HEK293 (cell line): Measurements from ENCODE around the gene HOGA1.

ENCODE experiments used
- CTCF ChIA-PET: fragments of 350-600 bp; formaldehyde crosslinking; extraction: SDS; loops from one replicate; lab custom pipeline; 2021; ENCODE audit warnings: antibody characterized with exemption; lab: Yijun Ruan, JAX
- POLR2A ChIA-PET: fragments of 300-600 bp; formaldehyde crosslinking; extraction: SDS; loops from one replicate; lab custom pipeline; 2020; ENCODE audit warnings: antibody characterized with exemption, inconsistent platforms; lab: Yijun Ruan, JAX
- H3K27ac ChIP-seq: fragments of 200-500 bp; sonication (Bioruptor generic); 2 replicates; pipeline ENCODE4 v1.5.1; 2014; ENCODE audit warnings: low read depth, low read length, control low read depth, inconsistent platforms; ENCODE audit errors: extremely low read depth
- H3K36me3 ChIP-seq, 2 experiments: fragments of 200-500 bp in 1 of 2; sonication (Bioruptor generic) in 1 of 2; 1 replicate in 1 of 2; 2 replicates in 1 of 2; pipeline ENCODE4 v1.5.1; 2014 to 2017; ENCODE audit warnings: inconsistent platforms in 2 of 2, low read length in 2 of 2; ENCODE audit not compliant: control insufficient read depth in 2 of 2, insufficient read depth in 1 of 2
- H3K4me1 ChIP-seq: fragments of 200-500 bp; sonication (Bioruptor generic); 2 replicates; pipeline ENCODE4 v1.5.1; 2014; ENCODE audit warnings: mild to moderate bottlenecking, low read length, inconsistent platforms; ENCODE audit not compliant: control insufficient read depth, insufficient read depth
- H3K4me3 ChIP-seq: 2 replicates; pipeline ENCODE4 v1.5.1; 2011; ENCODE audit warnings: low read depth, mild to moderate bottlenecking, control low read depth, low read length, moderate library complexity
- H3K9me3 ChIP-seq: fragments of 200-500 bp; sonication (Bioruptor generic); 2 replicates; pipeline ENCODE4 v1.5.1; 2014; ENCODE audit warnings: low read depth, low read length, inconsistent platforms; ENCODE audit not compliant: control insufficient read depth, insufficient read depth
- AEBP2 ChIP-seq: fragments of 450-650 bp; formaldehyde crosslinking; IDR thresholded peaks from 2 replicates; pipeline ENCODE4 v1.5.1; 2016; ENCODE audit warnings: missing biosample characterization, missing genetic modification characterization, borderline replicate concordance
- ATF2 ChIP-seq: fragments of 450-650 bp; formaldehyde crosslinking; IDR thresholded peaks from 2 replicates; pipeline ENCODE4 v1.5.1; 2016; ENCODE audit warnings: missing biosample characterization, missing genetic modification characterization, low read depth
- HOXA7 ChIP-seq: sonication (generic); formaldehyde crosslinking; IDR thresholded peaks from 2 replicates; pipeline ENCODE4 v1.8.1; 2022; ENCODE audit warnings: missing genetic modification reagents, borderline replicate concordance
- PBX3 ChIP-seq: sonication (generic); formaldehyde crosslinking; IDR thresholded peaks from 2 replicates; pipeline ENCODE4 v1.8.1; 2022; ENCODE audit warnings: mild to moderate bottlenecking, moderate library complexity, missing genetic modification reagents
- RBAK ChIP-seq: fragments of 450-650 bp; formaldehyde crosslinking; IDR thresholded peaks from 2 replicates; pipeline ENCODE4 v1.5.1; 2016; ENCODE audit warnings: missing biosample characterization, missing genetic modification characterization
- ZBTB21 ChIP-seq: fragments of 450-650 bp; formaldehyde crosslinking; IDR thresholded peaks from 2 replicates; pipeline ENCODE4 v1.5.1; 2017; ENCODE audit warnings: missing biosample characterization, missing genetic modification characterization
- ZBTB44 ChIP-seq: fragments of 450-650 bp; IDR thresholded peaks from 2 replicates; pipeline ENCODE4 v1.5.1; 2018; ENCODE audit warnings: missing biosample characterization, mild to moderate bottlenecking, missing genetic modification characterization
- ZIC2 ChIP-seq: fragments of 450-650 bp; formaldehyde crosslinking; IDR thresholded peaks from 2 replicates; pipeline ENCODE4 v1.5.1; 2016; ENCODE audit warnings: missing biosample characterization, missing genetic modification characterization
- ZNF114 ChIP-seq: fragments of 450-650 bp; formaldehyde crosslinking; IDR thresholded peaks from 2 replicates; pipeline ENCODE4 v1.5.0; 2017; ENCODE audit warnings: missing biosample characterization, missing genetic modification characterization
- ZNF121 ChIP-seq: fragments of 450-650 bp; formaldehyde crosslinking; IDR thresholded peaks from 2 replicates; pipeline ENCODE4 v1.5.1; 2016; ENCODE audit warnings: missing biosample characterization, missing genetic modification characterization
- ZNF2 ChIP-seq: fragments of 450-650 bp; formaldehyde crosslinking; IDR thresholded peaks from 2 replicates; pipeline ENCODE4 v1.5.1; 2016; ENCODE audit warnings: missing biosample characterization, missing genetic modification characterization
- TF ChIP-seq, protein P1 (sequence below): fragments of 450-650 bp; formaldehyde crosslinking; IDR thresholded peaks from 2 replicates; pipeline ENCODE4 v1.5.1; 2016; ENCODE audit warnings: missing biosample characterization, missing genetic modification characterization
- TF ChIP-seq, protein P2 (sequence below): fragments of 450-650 bp; formaldehyde crosslinking; optimal IDR thresholded peaks from 2 replicates; pipeline ENCODE3; 2016; ENCODE audit warnings: missing biosample characterization, mild to moderate bottlenecking, missing genetic modification characterization

HOGA1 gene

DNA sequence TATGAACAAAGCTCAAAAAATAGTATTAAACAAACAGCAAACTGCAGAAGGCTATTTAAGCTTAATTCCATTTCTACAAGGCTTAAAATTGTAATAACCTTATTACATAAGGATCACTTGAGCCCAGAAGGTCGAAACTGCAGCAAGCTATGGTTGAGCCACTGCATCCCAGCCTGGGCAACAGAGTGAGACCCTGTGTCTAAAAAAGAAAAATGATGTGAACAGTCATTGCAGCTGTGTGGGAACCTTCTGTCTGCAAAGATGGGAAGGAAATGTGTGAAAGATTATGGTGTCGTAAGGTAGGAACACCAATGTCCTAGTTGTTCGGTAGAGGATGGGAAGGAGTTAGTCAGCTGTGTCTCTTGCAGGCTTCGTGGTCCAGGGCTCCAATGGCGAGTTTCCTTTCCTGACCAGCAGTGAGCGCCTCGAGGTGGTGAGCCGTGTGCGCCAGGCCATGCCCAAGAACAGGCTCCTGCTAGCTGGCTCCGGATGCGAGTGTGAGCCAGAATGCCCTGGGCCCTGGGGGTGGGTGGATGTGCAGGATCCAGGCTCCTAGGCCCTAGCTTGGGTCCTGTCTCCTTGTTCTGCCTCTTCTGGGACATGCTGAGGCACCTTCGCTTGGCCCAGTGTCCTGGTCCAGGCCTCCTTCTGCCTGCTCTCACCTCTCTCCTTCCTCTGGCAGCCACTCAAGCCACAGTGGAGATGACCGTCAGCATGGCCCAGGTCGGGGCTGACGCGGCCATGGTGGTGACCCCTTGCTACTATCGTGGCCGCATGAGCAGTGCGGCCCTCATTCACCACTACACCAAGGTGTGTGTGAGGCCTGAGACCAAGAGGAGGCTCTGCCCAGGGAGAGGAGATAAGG lies 14.4 kb downstream of the HOGA1 start:
- CTCF ChIA-PET: interaction anchor here (1.0 to 1.2 kb wide), 2 partner anchors 14 to 26 kb away, joined by 3 read pairs; partner anchors contain the start of gene ANKRD2
- Histone ChIP-seq H3K4me3 (no peak overlapping the region), H3K36me3 (no peaks in the 10 kb centered on the region), H3K4me1 (no peaks in the 10 kb centered on the region), H3K27ac (no peak overlapping the region), H3K9me3 (no peaks in the 10 kb centered on the region)
- POLR2A ChIA-PET: interaction anchor here (0.9 kb wide), 1 partner anchor 14 kb away, joined by 3 read pairs; the partner anchor contains the start of gene HOGA1
- TF ChIP-seq AEBP2 (tag by site-specific recombination): no peak
- TF ChIP-seq ZNF121 (tag by site-specific recombination): peak; percentile 55

- Histone ChIP-seq H3K27ac (no peak overlapping the region), H3K4me1 (no peaks in the 10 kb centered on the region), H3K4me3 (no peak overlapping the region), H3K36me3 (no peaks in the 10 kb centered on the region), H3K9me3 (no peaks in the 10 kb centered on the region)
- CTCF ChIA-PET: no interaction called here
- POLR2A ChIA-PET: interaction anchor here (0.9 kb wide), 1 partner anchor 15 kb away, joined by 3 read pairs; the partner anchor contains the start of gene HOGA1
- TF ChIP-seq RBAK (tag by site-specific recombination) (no peak), ZNF121 (tag by site-specific recombination) (no peak), PBX3 (no peak), ZBTB44 (tag by site-specific recombination) (no peak), ZIC2 (tag by site-specific recombination) (peak; percentile 67), HOXA7 (CRISPR knock-in tag) (no peak), ATF2 (tag by site-specific recombination) (peak; percentile 71), ZNF2 (no peak), ZBTB21 (tag by site-specific recombination) (0 out of 2 replicates have a peak, but pooled peaks have one; percentile 26), ZNF114 (tag by site-specific recombination) (no peak)
- TF ChIP-seq, protein P1, sequence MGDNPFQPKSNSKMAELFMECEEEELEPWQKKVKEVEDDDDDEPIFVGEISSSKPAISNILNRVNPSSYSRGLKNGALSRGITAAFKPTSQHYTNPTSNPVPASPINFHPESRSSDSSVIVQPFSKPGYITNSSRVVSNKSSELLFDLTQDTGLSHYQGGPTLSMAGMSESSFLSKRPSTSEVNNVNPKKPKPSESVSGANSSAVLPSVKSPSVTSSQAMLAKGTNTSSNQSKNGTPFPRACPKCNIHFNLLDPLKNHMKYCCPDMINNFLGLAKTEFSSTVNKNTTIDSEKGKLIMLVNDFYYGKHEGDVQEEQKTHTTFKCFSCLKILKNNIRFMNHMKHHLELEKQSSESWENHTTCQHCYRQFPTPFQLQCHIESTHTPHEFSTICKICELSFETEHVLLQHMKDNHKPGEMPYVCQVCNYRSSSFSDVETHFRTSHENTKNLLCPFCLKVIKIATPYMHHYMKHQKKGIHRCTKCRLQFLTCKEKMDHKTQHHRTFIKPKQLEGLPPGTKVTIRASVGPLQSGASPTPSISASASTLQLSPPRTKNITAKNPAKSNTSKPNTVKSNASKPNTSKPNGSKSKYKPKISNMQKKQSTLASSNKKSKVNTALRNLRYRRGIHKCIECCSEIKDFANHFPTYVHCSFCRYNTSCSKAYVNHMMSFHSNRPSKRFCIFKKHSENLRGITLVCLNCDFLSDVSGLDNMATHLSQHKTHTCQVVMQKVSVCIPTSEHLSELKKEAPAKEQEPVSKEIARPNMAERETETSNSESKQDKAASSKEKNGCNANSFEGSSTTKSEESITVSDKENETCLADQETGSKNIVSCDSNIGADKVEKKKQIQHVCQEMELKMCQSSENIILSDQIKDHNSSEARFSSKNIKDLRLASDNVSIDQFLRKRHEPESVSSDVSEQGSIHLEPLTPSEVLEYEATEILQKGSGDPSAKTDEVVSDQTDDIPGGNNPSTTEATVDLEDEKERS (tag by site-specific recombination): no peak
- TF ChIP-seq, protein P2, sequence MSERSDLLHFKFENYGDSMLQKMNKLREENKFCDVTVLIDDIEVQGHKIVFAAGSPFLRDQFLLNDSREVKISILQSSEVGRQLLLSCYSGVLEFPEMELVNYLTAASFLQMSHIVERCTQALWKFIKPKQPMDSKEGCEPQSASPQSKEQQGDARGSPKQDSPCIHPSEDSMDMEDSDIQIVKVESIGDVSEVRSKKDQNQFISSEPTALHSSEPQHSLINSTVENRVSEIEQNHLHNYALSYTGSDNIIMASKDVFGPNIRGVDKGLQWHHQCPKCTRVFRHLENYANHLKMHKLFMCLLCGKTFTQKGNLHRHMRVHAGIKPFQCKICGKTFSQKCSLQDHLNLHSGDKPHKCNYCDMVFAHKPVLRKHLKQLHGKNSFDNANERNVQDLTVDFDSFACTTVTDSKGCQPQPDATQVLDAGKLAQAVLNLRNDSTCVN (tag by site-specific recombination): no peak
Observed at GRCh38 chr10:97599272-97599619, 15.1 kb downstream of the HOGA1 start.
